AG04450 (cell line): Measurements from ENCODE around the gene ADAMTS6. TPM values are rescaled to one million over a fixed set of nuclear protein-coding genes. Genes with fewer than 3 reads are reported as not detected.
A peak's percentile ranks its signal among the peaks of the same experiment; 100 is the strongest.

Experiments
- CTCF ChIA-PET: fragments of 300-600, 350-600 bp; formaldehyde crosslinking; extraction: SDS; loops from one replicate; lab custom pipeline; 2022; ENCODE audit warnings: antibody characterized with exemption, inconsistent platforms; lab: Charles Lee
- POLR2A ChIA-PET: fragments of 350-600 bp; formaldehyde crosslinking; extraction: SDS; loops from one replicate; lab custom pipeline; 2021; ENCODE audit warnings: antibody characterized with exemption, inconsistent platforms; lab: Yijun Ruan, JAX
- DNase-seq: peaks from one replicate; pipeline ENCODE4 v3.0.0-alpha.2; 2011; ENCODE audit warnings: low read depth, low spot score
- H3K27ac ChIP-seq: one replicate; pipeline ENCODE4 v1.5.1; 2012; ENCODE audit warnings: low read depth, low read length, control low read depth
- H3K27me3 ChIP-seq: one replicate; pipeline ENCODE4 v1.6.0; 2012; ENCODE audit warnings: low read length; ENCODE audit not compliant: control insufficient read depth, insufficient read depth
- H3K4me3 ChIP-seq: 2 replicates; pipeline ENCODE4 v1.5.1; 2011; ENCODE audit warnings: mild to moderate bottlenecking, low read depth, low read length, control low read depth
- H3K9me3 ChIP-seq: 2 replicates; pipeline ENCODE4 v1.5.1; 2012; ENCODE audit warnings: low read length; ENCODE audit not compliant: control insufficient read depth, insufficient read depth
- CTCF ChIP-seq: IDR thresholded peaks from 2 replicates; pipeline ENCODE4 v1.5.1; 2011; ENCODE audit warnings: low read depth, low read length, control low read depth, inconsistent platforms
- polyA minus RNA-seq: library from RNA; depleted of rRNA, polyadenylated mRNA; stranded (reverse); fragments of >200 nt; gene quantifications from 2 replicates; pipeline ENCODE4 v1.2.3, GENCODE V29; 2011; rRNA and poly(A)+ RNA removed
- polyA plus RNA-seq: library from polyadenylated mRNA; depleted of rRNA; stranded (reverse); fragments of >200 nt; gene quantifications from 2 replicates; pipeline ENCODE4 v1.2.3, GENCODE V29; 2011; rRNA removed

The ADAMTS6 gene
- polyA plus RNA-seq (21.3 and 22.5 TPM in 2 replicates), polyA minus RNA-seq (137 and 210 TPM in 2 replicates)

GRCh38 chr5:65481635-65482295 lies at the start of gene ADAMTS6:
TSS of gene ADAMTS6 (minus strand) at chr5:65481920. CDS start at chr5:65473673, 8,247 bp downstream.
- Histone ChIP-seq H3K4me3 (peak within 1 kb of the TSS; percentile 68), H3K27me3 (no peaks in the 10 kb centered on the region), H3K9me3 (peaks cover 7% of the 10 kb centered on the region; the same call in 1 of the 2 replicates), H3K27ac (peak within 1 kb of the TSS; percentile 85)
- TF ChIP-seq CTCF: no peak
- CTCF ChIA-PET: interaction anchor here (1.1 to 5.5 kb wide), 8 partner anchors 381 to 846 kb away, joined by 3 to 123 read pairs (median 19); no protein-coding TSS in a partner anchor
- DNase-seq: peak; percentile 96
- POLR2A ChIA-PET: interaction anchor here (0.6 to 4.3 kb wide), 7 partner anchors 10 to 680 kb away, joined by 3 to 31 read pairs (median 4); no protein-coding TSS in a partner anchor

GRCh38 chr5:65530904-65531303 lies 49.2 kb upstream of the ADAMTS6 start:
- H3K27me3 ChIP-seq: no peaks in the 10 kb centered on the region
- ChIA-PET POLR2A (no interaction called here), CTCF (interaction anchor here (0.6 kb wide), 1 partner anchor 36 kb away, joined by 4 read pairs; no protein-coding TSS in a partner anchor)
- no peak for TF ChIP-seq CTCF
- H3K9me3 ChIP-seq: no peaks in the 10 kb centered on the region
- H3K4me3 ChIP-seq: no peak overlapping the region
- no peak overlapping the region for H3K27ac ChIP-seq
- no peak for DNase-seq

- no peak for TF ChIP-seq CTCF
- POLR2A ChIA-PET: no interaction called here
Observed at GRCh38 chr5:65525726-65526125, 44.0 kb upstream of the ADAMTS6 start.

GRCh38 chr5:65512170-65512937 lies 30.6 kb upstream of the ADAMTS6 start:
- TF ChIP-seq CTCF: no peak
- no peak overlapping the region for H3K4me3 ChIP-seq
- H3K27ac ChIP-seq: no peak overlapping the region
- POLR2A ChIA-PET: no interaction called here
- no peaks in the 10 kb centered on the region for H3K27me3 ChIP-seq
- CTCF ChIA-PET: no interaction called here
- DNase-seq: peak; percentile 37
- no peaks in the 10 kb centered on the region for H3K9me3 ChIP-seq

More at GRCh38 chr5:65525726-65526125, 44.0 kb upstream of the ADAMTS6 start:
- CTCF ChIA-PET: no interaction called here
- Histone ChIP-seq H3K27me3 (no peaks in the 10 kb centered on the region), H3K9me3 (no peaks in the 10 kb centered on the region), H3K27ac (no peak overlapping the region), H3K4me3 (no peak overlapping the region)
- no peak for DNase-seq
